ENCODE data around the gene OR10A4.

GRCh38 chr11:6843670-6844069 is 32.8 kb upstream of the OR10A4 start:
- TF ChIP-seq POLR2A (IDR thresholded peaks at IDR 0.05; ENCODE audit: low read length) (no peak), GATA1 (IDR thresholded peaks at IDR 0.05; ENCODE audit: low read depth, low read length) (no peak)

Measured in erythroblast (primary cell).